Brain microvascular endothelial cell (primary cell): ENCODE data around the gene UBE2N.
"Not testable (repeated sequence)": the region's sequence is repeated elsewhere in the genome, so short reads cannot be mapped to it uniquely, and the experiment has no call there.

Experiments used
- DNase-seq: peaks from one replicate; pipeline ENCODE4 v3.0.0-alpha.2; 2020
- H3K27ac ChIP-seq: fragments of 250-450 bp; sonication (Bioruptor Pico); 2 replicates; pipeline ENCODE4 v1.5.1; 2020; ENCODE audit warnings: mild to moderate bottlenecking, moderate library complexity
- H3K27me3 ChIP-seq: fragments of 250-450 bp; sonication (Bioruptor Pico); replicated peaks from 2 replicates; pipeline ENCODE4 v1.5.1; 2020; ENCODE audit warnings: mild to moderate bottlenecking
- H3K36me3 ChIP-seq: fragments of 250-450 bp; sonication (Bioruptor Pico); replicated peaks from 2 replicates; pipeline ENCODE4 v1.5.1; 2020; ENCODE audit warnings: mild to moderate bottlenecking
- H3K4me3 ChIP-seq: 2 replicates; pipeline ENCODE4 v1.5.1; 2011; ENCODE audit warnings: low read depth, mild to moderate bottlenecking, control low read depth, low read length, moderate library complexity
- in situ Hi-C: cut with HindIII; loops from 2 replicates; pipeline ENCODE4 v1.10.0; 2017; ENCODE audit warnings: low sequenced_read_pairs, low pct_ligation_motif_present
- TF ChIP-seq, protein P1 (sequence below): IDR thresholded peaks from 2 replicates; pipeline ENCODE4 v1.5.1; 2011; ENCODE audit warnings: low read depth, mild to moderate bottlenecking, moderate library complexity, low read length, control low read depth, inconsistent platforms; ENCODE audit errors: missing control alignments

Gene UBE2N

GRCh38 chr12:93404961-93405849, 36.5 kb downstream of the UBE2N start:
- TF ChIP-seq, protein P1, sequence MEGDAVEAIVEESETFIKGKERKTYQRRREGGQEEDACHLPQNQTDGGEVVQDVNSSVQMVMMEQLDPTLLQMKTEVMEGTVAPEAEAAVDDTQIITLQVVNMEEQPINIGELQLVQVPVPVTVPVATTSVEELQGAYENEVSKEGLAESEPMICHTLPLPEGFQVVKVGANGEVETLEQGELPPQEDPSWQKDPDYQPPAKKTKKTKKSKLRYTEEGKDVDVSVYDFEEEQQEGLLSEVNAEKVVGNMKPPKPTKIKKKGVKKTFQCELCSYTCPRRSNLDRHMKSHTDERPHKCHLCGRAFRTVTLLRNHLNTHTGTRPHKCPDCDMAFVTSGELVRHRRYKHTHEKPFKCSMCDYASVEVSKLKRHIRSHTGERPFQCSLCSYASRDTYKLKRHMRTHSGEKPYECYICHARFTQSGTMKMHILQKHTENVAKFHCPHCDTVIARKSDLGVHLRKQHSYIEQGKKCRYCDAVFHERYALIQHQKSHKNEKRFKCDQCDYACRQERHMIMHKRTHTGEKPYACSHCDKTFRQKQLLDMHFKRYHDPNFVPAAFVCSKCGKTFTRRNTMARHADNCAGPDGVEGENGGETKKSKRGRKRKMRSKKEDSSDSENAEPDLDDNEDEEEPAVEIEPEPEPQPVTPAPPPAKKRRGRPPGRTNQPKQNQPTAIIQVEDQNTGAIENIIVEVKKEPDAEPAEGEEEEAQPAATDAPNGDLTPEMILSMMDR = no peak
- Histone ChIP-seq H3K27ac (no peak overlapping the region), H3K36me3 (peaks cover 28% of the 10 kb centered on the region), H3K4me3 (no peak overlapping the region), H3K27me3 (no peaks in the 10 kb centered on the region)
- no peak for DNase-seq
- in situ Hi-C loops = no loop called here

DNA sequence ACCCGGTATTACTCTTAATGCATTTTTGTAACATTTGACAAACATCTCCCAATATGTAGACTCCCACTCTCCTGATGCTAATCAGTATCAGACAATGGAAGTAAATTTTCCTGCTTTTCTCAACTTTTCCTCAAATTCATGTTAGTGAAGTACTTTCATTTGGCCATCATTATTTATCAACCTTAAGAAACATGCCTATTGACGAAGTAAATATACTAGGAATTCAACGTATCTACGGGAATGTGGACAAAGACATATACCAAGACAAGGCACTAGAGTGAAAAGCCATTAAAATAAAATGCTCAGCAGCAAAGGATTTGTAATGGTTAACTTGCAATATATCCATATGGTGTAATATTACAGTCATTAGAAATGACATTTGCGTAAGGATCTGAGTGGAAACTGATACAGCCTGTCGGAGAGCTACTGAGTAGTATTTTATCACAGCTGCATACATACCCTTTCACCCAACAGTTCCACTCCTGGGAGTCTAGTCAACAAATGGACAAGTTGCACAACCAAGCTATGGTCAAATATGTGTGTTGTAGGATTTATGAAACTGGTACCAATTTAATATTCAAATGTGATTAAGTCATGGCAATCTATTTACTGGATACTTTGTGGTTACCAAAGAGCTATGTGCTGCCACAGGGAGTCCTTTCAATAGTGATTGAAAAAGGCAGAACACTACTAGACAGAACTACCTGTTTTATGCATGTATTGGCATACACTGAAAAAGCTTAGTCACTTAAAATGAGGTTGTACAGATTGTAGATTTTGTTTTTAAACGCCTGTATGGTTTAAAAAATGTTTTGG, 37.6 kb downstream of the UBE2N start:
- in situ Hi-C loops = no loop called here
- no peaks in the 10 kb centered on the region for H3K27me3 ChIP-seq
- H3K27ac ChIP-seq = no peak overlapping the region
- H3K4me3 ChIP-seq = no peak overlapping the region
- DNase-seq = no peak
- TF ChIP-seq, protein P1 = no peak
- peaks cover 28% of the 10 kb centered on the region for H3K36me3 ChIP-seq

GRCh38 chr12:93402333-93403311, 39.1 kb downstream of the UBE2N start:
- in situ Hi-C loops = no loop called here
- no peaks in the 10 kb centered on the region for H3K27me3 ChIP-seq
- no peak overlapping the region for H3K27ac ChIP-seq
- peaks cover 39% of the 10 kb centered on the region for H3K36me3 ChIP-seq
- TF ChIP-seq, protein P1 = no peak
- no peak overlapping the region for H3K4me3 ChIP-seq
- no peak for DNase-seq

- H3K27me3 ChIP-seq, DNase-seq, H3K4me3 ChIP-seq, H3K27ac ChIP-seq: not testable (repeated sequence)
- in situ Hi-C loops = loop anchor here (25.0 kb wide), 1 partner anchor 387 kb away; no protein-coding TSS in a partner anchor
- H3K36me3 ChIP-seq = peaks cover 41% of the 10 kb centered on the region
These were observed 42.4 kb downstream of the UBE2N start for GRCh38 chr12:93399183-93399863.

- Histone ChIP-seq H3K27me3 (no peaks in the 10 kb centered on the region), H3K36me3 (peaks cover 29% of the 10 kb centered on the region), H3K4me3 (no peak overlapping the region), H3K27ac (no peak overlapping the region)
- DNase-seq = no peak
- TF ChIP-seq, protein P1 = no peak
- in situ Hi-C loops = loop anchor here (25.0 kb wide), 1 partner anchor 385 kb away; no protein-coding TSS in a partner anchor
These were observed 44.3 kb downstream of the UBE2N start for GRCh38 chr12:93397412-93397811.
